Heart right ventricle (tissue), 16 donors: ENCODE measurements around the gene C11orf97. TPM values are rescaled to one million over a fixed set of nuclear protein-coding genes. Genes with fewer than 3 reads are reported as not detected.

Experiments
- ATAC-seq, 8 donors: fragments of 200-7000 bp; cut with Tn5 transposase; one replicate each; pipeline ENCODE4 v1.9.1; 2020; ENCODE audit warnings: mild to moderate bottlenecking in 8 of 8, moderate library complexity in 8 of 8, moderate number of reproducible peaks in 1 of 8
- DNase-seq, 2 donors: peaks; one replicate each; pipeline ENCODE4 v3.0.0-alpha.2; 2020
- H3K27ac ChIP-seq, 10 donors: fragments of 200-600 bp; sonication (generic) in 2 of 10; one replicate each; pipeline versions ENCODE4 v1.5.0 to v1.8.0; 2020 to 2022; ENCODE audit warnings: mild to moderate bottlenecking in 3 of 10
- H3K27me3 ChIP-seq, 7 donors: fragments of 200-600 bp; one replicate each; pipeline ENCODE4 v1.8.0; 2021 to 2022; ENCODE audit warnings: mild to moderate bottlenecking in 2 of 7
- H3K36me3 ChIP-seq, 9 donors: fragments of 200-600 bp; sonication (generic) in 1 of 9; one replicate each; pipeline versions ENCODE4 v1.5.0 to v1.8.0; 2020 to 2022; ENCODE audit warnings: mild to moderate bottlenecking in 2 of 9
- H3K4me1 ChIP-seq, 9 donors: fragments of 200-600 bp; sonication (generic) in 1 of 9; one replicate each; pipeline versions ENCODE4 v1.5.0 to v1.8.0; 2020 to 2022; ENCODE audit warnings: mild to moderate bottlenecking in 4 of 9
- H3K4me3 ChIP-seq, 10 donors: fragments of 200-600 bp; sonication (generic) in 2 of 10; one replicate each; pipeline versions ENCODE4 v1.5.0 to v1.8.0; 2020 to 2022; ENCODE audit warnings: mild to moderate bottlenecking in 7 of 10, moderate library complexity in 2 of 10
- H3K9me3 ChIP-seq, 11 donors: fragments of 200-600 bp in 10 of 11; sonication (generic) in 2 of 11; one replicate each; pipeline versions ENCODE4 v1.5.0 to v1.8.0; 2013 to 2022; ENCODE audit warnings: mild to moderate bottlenecking in 2 of 11, control low read depth in 1 of 11, moderate library complexity in 1 of 11
- WGBS, 2 donors: extraction: QIAGEN DNeasy Blood & Tissue Kit; methylation state at CpG; one replicate each; pipeline ENCODE4 v1.1.7; 2013; ENCODE audit warnings: inconsistent platforms in 1 of 2; 5-methylcytosine and 5-hydroxymethylcytosine counted together
- intact Hi-C, 10 donors: fragments of 100-400 bp; cut with DNase I; formaldehyde crosslinking; loops; one replicate each; pipeline versions ENCODE4 v1.11.1 to v1.14.2; 2022
- polyA plus RNA-seq, 2 donors: library from polyadenylated mRNA; stranded (reverse); fragments of 200-250 nt; gene quantifications; one replicate each; pipeline ENCODE4 v1.2.3, GENCODE V29; 2013
- total RNA-seq, 10 donors: library from RNA; stranded (reverse); fragmentation: NEBNext Ultra II Directional in 3 of 10; extraction: Animal tissue kit (Norgen Biotek cat#: 25700) in 3 of 10; gene quantifications; one replicate each; pipeline versions ENCODE4 v1.2.1 to v1.2.4, GENCODE V29; 2021 to 2023
- TF ChIP-seq, protein P1 (sequence below), 9 donors: fragments of 200-600 bp; sonication (generic) in 2 of 9; IDR thresholded peaks; one replicate each; pipeline versions ENCODE4 v1.5.0 to v1.8.0; 2021 to 2022; ENCODE audit warnings: antibody characterized with exemption in 9 of 9, mild to moderate bottlenecking in 5 of 9, moderate library complexity in 1 of 9
- donor health status: Arrhythmogenic right ventricular cardiomyopathy.
- donor health status: ischemic (EF 13 %, LVEDD 7.1; RV severe dilation, severe dysfunction).
- donor health status: healthy with polysubstance abuse.
- donor health status: DM: no; HTN: yes; CAD: no.
- donor health status: DM: no; HTN: no; CAD: no.
- donor health status: ischemic (EF 25% LVEDD 6.9; RV normal size, moderate dysfunction).
- donor health status: ischemic (EF 25% LVEDD 5.7; RV mildly dilated, moderate dysfunction).
- donor health status: healthy.
- donor health status: DM: yes; HTN: yes; CAD: no.
- donor health status: Ischemic cardiomyopathy.
- donor health status: ischemic (EF 35%, LVEDD 5.7; RV mildly dilated, moderate dysfunction).
- donor health status: nonischemic (EF 11% LVEDD 7.7; RV severe dilation, severe dysfunction).
- donor health status: DM: yes; HTN: yes; CAD: no.
- donor health status: PGD.
- donor health status: ischemic (EF 29% LVEDD 5.4; RV normal size, mild dysfunction).
- donor health status: nonischemic (EF 23%, LVEDD 6.1; RV moderate dilation, normal function).

C11orf97 gene
- total and polyA plus RNA-seq, 12 donors: not detected

DNA sequence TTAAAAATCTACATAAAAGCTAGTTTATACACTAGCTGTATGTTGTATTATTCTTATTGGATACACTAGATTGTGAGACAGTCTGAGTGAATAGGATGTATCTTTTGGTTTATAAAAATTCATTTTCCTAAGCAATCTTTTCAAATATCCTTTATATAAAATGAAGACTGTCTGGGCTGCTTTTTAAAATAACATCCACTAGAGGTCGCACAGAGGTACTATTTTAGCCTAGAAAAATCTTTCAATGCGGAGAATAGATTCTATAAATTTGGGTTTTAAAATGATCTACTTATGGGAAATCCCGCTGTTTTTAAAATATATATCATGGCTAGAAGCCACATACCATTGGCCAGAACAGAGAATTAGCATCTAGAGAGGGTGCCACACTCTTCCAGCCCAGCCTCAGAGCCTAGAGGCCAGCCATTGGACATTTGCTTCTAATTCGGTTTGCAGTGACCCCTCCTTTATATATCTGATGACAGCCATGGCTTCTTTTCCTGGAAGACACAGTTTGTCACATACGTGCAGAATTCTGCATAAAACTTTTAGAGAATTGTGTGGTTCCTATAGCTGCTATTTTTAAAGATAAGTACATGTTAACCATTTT, 7.3 kb downstream of the C11orf97 start:
- Histone ChIP-seq H3K9me3 (no peaks in the 10 kb centered on the region), H3K36me3 (no peaks in the 10 kb centered on the region), H3K4me3 (no peak overlapping the region), H3K27me3 (peaks cover 0 to 8% (median 0%) of the 10 kb centered on the region in 7 donors), H3K4me1 (peaks cover 0 to 5% (median 0%) of the 10 kb centered on the region in 9 donors), H3K27ac (no peak overlapping the region)
- intact Hi-C loops: loop anchor here in 9 of 10 donors (2.0 to 10.0 kb wide), 6 partner anchors 38 to 375 kb away; no protein-coding TSS in a partner anchor
- TF ChIP-seq, protein P1, sequence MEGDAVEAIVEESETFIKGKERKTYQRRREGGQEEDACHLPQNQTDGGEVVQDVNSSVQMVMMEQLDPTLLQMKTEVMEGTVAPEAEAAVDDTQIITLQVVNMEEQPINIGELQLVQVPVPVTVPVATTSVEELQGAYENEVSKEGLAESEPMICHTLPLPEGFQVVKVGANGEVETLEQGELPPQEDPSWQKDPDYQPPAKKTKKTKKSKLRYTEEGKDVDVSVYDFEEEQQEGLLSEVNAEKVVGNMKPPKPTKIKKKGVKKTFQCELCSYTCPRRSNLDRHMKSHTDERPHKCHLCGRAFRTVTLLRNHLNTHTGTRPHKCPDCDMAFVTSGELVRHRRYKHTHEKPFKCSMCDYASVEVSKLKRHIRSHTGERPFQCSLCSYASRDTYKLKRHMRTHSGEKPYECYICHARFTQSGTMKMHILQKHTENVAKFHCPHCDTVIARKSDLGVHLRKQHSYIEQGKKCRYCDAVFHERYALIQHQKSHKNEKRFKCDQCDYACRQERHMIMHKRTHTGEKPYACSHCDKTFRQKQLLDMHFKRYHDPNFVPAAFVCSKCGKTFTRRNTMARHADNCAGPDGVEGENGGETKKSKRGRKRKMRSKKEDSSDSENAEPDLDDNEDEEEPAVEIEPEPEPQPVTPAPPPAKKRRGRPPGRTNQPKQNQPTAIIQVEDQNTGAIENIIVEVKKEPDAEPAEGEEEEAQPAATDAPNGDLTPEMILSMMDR (IDR thresholded peaks at IDR 0.05): peak; percentile 37 to 80 (median 69)
- DNase-seq (no peak), ATAC-seq (peak in 3 of 8 donors; percentile 23 to 46 (median 44))
- 13 to 16% methylated on average over 5 of the region's 5 CpGs for WGBS, 2 donors

DNA sequence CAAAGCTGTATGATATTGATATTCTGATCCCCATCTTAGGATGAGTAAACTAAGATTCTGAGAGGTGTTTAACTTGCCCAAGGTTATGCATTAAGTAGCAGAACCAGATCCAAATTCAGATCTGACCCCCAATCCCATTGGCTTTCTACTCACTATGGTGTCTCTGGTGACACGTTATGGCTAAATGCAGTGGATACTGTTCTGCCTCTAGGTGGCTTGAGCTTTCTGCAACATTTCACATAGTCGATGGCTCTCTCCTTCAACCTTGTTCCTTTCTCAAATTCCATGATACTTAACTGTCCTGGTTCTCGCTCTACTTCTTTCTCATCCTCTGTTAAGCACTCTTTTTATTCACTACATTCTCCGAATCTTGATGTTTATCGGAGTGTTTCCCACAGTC, 9.4 kb downstream of the C11orf97 start:
- intact Hi-C loops: loop anchor here in 8 of 10 donors (2.0 to 10.0 kb wide), 5 partner anchors 36 to 373 kb away; no protein-coding TSS in a partner anchor
- WGBS, 2 donors: 49 to 68% methylated on average over 5 of the region's 5 CpGs
- H3K27me3 ChIP-seq: peaks cover 0 to 5% (median 0%) of the 10 kb centered on the region in 7 donors
- ATAC-seq: peak in 2 of 8 donors; percentile 50 to 56
- H3K36me3 ChIP-seq: no peaks in the 10 kb centered on the region
- no peaks in the 10 kb centered on the region for H3K9me3 ChIP-seq
- H3K27ac ChIP-seq: no peak overlapping the region
- TF ChIP-seq, protein P1 (IDR thresholded peaks at IDR 0.05): peak in 5 of 9 donors; percentile 11 to 48 (median 36)
- peaks cover 0 to 16% (median 0%) of the 10 kb centered on the region in 9 donors for H3K4me1 ChIP-seq
- H3K4me3 ChIP-seq: no peak overlapping the region
- no peak for DNase-seq

DNA sequence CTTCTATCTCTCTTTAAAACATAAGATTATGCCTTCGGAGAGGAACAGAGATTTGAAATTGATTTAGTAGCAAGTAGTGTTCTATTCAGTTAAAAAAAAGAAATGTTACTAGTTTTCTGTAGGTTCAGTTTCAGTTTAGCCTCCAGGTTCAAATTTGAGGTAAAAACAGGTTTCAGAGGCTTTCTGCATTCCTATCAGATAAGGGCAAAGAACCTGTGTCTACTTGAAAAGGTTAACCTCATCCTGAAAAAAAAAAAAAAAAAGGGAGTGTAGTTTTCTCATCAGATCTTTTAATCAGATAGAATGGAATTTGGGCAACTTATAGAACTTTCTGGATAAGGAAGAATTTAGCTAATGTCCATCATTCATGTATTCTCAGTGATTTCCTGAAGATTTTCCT, 12.1 kb downstream of the C11orf97 start:
- TF ChIP-seq, protein P1 (IDR thresholded peaks at IDR 0.05): no peak
- peaks cover 0 to 20% (median 0%) of the 10 kb centered on the region in 9 donors for H3K4me1 ChIP-seq
- WGBS, 2 donors: 85 to 89% methylated on average over 1 of the region's 1 CpG
- DNase-seq (no peak), ATAC-seq (no peak)
- no peak overlapping the region for H3K4me3 ChIP-seq
- intact Hi-C loops: loop anchor here in 6 of 10 donors (5.0 to 10.0 kb wide), 4 partner anchors 33 to 370 kb away; no protein-coding TSS in a partner anchor
- no peaks in the 10 kb centered on the region for H3K9me3 ChIP-seq
- H3K36me3 ChIP-seq: no peaks in the 10 kb centered on the region
- H3K27ac ChIP-seq: no peak overlapping the region
- H3K27me3 ChIP-seq: peaks cover 0 to 11% (median 0%) of the 10 kb centered on the region in 7 donors

- intact Hi-C loops: loop anchor here in 1 of 10 donors (10.0 kb wide), 1 partner anchor 369 kb away; no protein-coding TSS in a partner anchor
- TF ChIP-seq, protein P1 (IDR thresholded peaks at IDR 0.05): no peak
Observed at GRCh38 chr11:94525546-94526324, 13.5 kb downstream of the C11orf97 start.

More at GRCh38 chr11:94525546-94526324, 13.5 kb downstream of the C11orf97 start:
- Histone ChIP-seq H3K4me1 (peaks cover 0 to 15% (median 0%) of the 10 kb centered on the region in 9 donors), H3K27me3 (peaks cover 0 to 11% (median 0%) of the 10 kb centered on the region in 7 donors), H3K9me3 (no peaks in the 10 kb centered on the region), H3K4me3 (no peak overlapping the region), H3K36me3 (no peaks in the 10 kb centered on the region), H3K27ac (no peak overlapping the region)
- WGBS, 2 donors: 40 to 43% methylated on average over 5 of the region's 5 CpGs
- DNase-seq (peak; percentile 48 to 57), ATAC-seq (no peak)
